RWPE2 (cell line): ENCODE results near the gene TMEM35B.
"Not testable (repeated sequence)": the region's sequence is repeated elsewhere in the genome, so short reads cannot be mapped to it uniquely, and the experiment has no call there.

Experiments used
- ATAC-seq: fragments of 200-7000 bp; cut with Tn5 transposase; 3 replicates; pipeline ENCODE4 v1.9.1; 2021; ENCODE audit warnings: low read depth
- DNase-seq: peaks from one replicate; pipeline ENCODE4 v3.0.0-alpha.2; 2020; ENCODE audit warnings: low spot score
- H3K27ac ChIP-seq: fragments of 450-650 bp; 2 replicates; pipeline ENCODE4 v1.5.1; 2017; ENCODE audit warnings: mild to moderate bottlenecking; ENCODE audit not compliant: poor library complexity, severe bottlenecking
- H3K27me3 ChIP-seq: fragments of 250-450 bp; sonication (Bioruptor Pico); 2 replicates; pipeline ENCODE4 v1.5.1; 2021; ENCODE audit warnings: mild to moderate bottlenecking, moderate library complexity; ENCODE audit not compliant: insufficient read depth, poor library complexity, severe bottlenecking
- H3K36me3 ChIP-seq: fragments of 250-450 bp; sonication (Bioruptor Pico); 2 replicates; pipeline ENCODE4 v1.5.1; 2020; ENCODE audit warnings: low read depth, mild to moderate bottlenecking, moderate library complexity
- H3K4me1 ChIP-seq: fragments of 250-450 bp; sonication (Bioruptor Pico); 2 replicates; pipeline ENCODE4 v1.5.1; 2021; ENCODE audit warnings: mild to moderate bottlenecking, moderate library complexity; ENCODE audit not compliant: insufficient read depth, poor library complexity, severe bottlenecking
- H3K4me3 ChIP-seq: fragments of 250-450 bp; sonication (Bioruptor Pico); 2 replicates; pipeline ENCODE4 v1.5.1; 2021; ENCODE audit warnings: mild to moderate bottlenecking, moderate library complexity; ENCODE audit not compliant: severe bottlenecking
- H3K9me3 ChIP-seq: fragments of 250-450 bp; sonication (Bioruptor Pico); 2 replicates; pipeline ENCODE4 v1.5.1; 2021; ENCODE audit warnings: mild to moderate bottlenecking, moderate library complexity; ENCODE audit not compliant: severe bottlenecking
- TF ChIP-seq, protein P1 (sequence below): fragments of 450-650 bp; IDR thresholded peaks from one replicate; pipeline ENCODE4 v1.5.1; 2017; ENCODE audit warnings: mild to moderate bottlenecking, moderate library complexity; ENCODE audit not compliant: poor library complexity, severe bottlenecking

Gene TMEM35B

DNA sequence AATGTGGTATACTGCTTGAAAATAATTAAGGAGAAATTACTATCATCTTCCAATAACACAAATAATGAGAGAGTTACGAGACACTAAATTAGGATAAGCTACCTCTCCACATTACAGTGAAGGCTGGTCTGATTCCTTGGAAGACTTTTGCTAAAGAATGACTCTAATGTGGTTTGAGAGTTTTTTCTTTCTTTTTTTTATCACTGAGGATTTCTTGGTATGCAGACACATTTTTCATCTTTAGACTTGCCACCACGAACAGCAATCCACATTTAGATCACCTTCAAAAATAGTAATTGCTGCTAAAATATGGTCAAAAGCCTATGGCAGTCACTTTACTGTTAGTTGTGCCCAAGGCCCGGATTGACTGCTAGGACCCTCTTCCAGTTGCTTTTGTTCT, 16.6 kb upstream of the TMEM35B start:
- H3K36me3 ChIP-seq = peaks cover 46% of the 10 kb centered on the region
- no peaks in the 10 kb centered on the region for H3K4me1 ChIP-seq
- DNase-seq (no peak), ATAC-seq (no peak)
- TF ChIP-seq, protein P1, sequence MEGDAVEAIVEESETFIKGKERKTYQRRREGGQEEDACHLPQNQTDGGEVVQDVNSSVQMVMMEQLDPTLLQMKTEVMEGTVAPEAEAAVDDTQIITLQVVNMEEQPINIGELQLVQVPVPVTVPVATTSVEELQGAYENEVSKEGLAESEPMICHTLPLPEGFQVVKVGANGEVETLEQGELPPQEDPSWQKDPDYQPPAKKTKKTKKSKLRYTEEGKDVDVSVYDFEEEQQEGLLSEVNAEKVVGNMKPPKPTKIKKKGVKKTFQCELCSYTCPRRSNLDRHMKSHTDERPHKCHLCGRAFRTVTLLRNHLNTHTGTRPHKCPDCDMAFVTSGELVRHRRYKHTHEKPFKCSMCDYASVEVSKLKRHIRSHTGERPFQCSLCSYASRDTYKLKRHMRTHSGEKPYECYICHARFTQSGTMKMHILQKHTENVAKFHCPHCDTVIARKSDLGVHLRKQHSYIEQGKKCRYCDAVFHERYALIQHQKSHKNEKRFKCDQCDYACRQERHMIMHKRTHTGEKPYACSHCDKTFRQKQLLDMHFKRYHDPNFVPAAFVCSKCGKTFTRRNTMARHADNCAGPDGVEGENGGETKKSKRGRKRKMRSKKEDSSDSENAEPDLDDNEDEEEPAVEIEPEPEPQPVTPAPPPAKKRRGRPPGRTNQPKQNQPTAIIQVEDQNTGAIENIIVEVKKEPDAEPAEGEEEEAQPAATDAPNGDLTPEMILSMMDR = no peak
- H3K4me3 ChIP-seq = no peak overlapping the region
- H3K9me3 ChIP-seq = no peaks in the 10 kb centered on the region
- H3K27ac ChIP-seq = no peak overlapping the region
- H3K27me3 ChIP-seq = no peaks in the 10 kb centered on the region

DNA sequence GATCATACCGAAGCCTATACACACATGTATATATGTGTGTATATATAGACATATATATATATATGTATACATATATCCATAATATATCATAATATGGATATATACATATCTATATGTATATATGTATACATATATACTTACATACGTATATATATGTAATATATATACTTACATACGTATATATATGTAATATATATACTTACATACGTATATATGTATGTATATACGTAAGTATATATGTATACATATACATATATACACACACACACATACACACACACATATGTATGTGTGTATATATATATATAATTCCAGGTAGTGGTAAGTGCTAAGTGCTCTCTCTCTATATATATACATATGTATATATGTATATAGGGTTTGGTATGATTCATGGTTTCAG, 9.7 kb upstream of the TMEM35B start:
- Histone ChIP-seq H3K27me3 (no peaks in the 10 kb centered on the region), H3K36me3 (peaks cover 11% of the 10 kb centered on the region), H3K4me1 (no peaks in the 10 kb centered on the region), H3K9me3 (no peaks in the 10 kb centered on the region), H3K4me3 (no peak overlapping the region), H3K27ac (no peak overlapping the region)
- TF ChIP-seq, protein P1 = no peak
- ATAC-seq = no peak
- DNase-seq = no peak

DNA sequence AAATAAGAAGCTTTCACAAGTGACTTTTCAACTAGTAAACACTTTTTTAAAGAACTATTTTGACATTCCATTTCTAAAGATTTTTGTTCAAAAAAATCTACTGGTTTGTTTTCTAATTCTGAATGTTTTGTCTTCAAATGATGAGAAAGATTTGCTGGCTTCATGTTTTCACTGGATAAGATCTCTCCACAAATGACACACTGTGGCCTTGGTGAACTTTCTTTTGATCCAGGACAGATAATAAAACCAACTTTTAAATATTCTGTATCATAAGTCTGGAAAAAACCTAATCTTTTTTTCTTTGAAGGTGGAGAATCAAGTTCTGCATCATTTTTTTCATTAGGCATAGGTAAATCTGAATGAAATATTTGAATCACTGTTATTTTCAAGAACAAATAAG, 3.4 kb upstream of the TMEM35B start:
- TF ChIP-seq, protein P1 = no peak
- H3K4me1 ChIP-seq = peaks cover 13% of the 10 kb centered on the region
- H3K4me3 ChIP-seq = no peak overlapping the region
- H3K27me3 ChIP-seq = no peaks in the 10 kb centered on the region
- DNase-seq = no peak
- H3K36me3 ChIP-seq = peaks cover 25% of the 10 kb centered on the region
- H3K9me3 ChIP-seq = no peaks in the 10 kb centered on the region
- ATAC-seq = no peak
- no peak overlapping the region for H3K27ac ChIP-seq

DNA sequence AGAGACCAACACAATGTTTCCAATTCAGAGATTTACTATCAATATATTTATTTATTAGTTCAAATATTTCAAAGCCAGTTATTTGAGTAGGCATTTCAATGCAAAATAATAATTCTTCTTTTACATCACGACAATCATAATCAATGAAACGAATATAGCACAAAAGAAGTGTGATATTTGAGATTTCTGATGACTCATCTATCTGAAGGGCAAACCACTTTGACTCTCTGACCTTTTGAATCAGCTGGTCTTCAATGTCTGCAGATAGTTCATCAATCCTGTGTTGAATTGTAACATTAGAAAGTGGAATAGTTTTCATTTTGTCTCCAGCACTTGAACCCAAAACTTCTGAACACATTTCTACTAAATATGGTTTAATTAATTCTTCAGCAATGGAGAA, 3.0 kb upstream of the TMEM35B start:
- ATAC-seq (no peak), DNase-seq (no peak)
- H3K4me1 ChIP-seq = peaks cover 13% of the 10 kb centered on the region
- TF ChIP-seq, protein P1 = no peak
- no peaks in the 10 kb centered on the region for H3K9me3 ChIP-seq
- no peaks in the 10 kb centered on the region for H3K27me3 ChIP-seq
- no peak overlapping the region for H3K27ac ChIP-seq
- H3K36me3 ChIP-seq = peaks cover 25% of the 10 kb centered on the region
- H3K4me3 ChIP-seq = no peak overlapping the region

DNA sequence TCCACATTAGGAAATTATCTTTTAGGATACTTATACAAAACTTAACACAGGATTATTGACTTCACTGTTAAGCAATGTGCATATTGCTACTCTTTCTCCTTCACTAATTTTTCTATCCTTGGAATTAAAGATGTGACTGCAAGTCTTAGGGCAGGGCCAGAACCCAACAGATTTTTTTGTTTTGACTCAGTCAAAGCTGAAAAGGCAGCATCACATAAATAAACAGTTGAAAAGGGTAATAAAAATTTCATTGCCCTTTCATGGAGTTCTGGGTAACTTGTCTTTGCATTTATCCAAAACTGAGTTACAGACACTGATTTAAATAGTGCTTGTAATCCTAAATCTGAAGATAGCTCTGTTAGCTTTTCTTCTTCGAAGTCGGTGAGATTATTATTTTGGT, 1.9 kb upstream of the TMEM35B start:
- no peak for ATAC-seq
- Histone ChIP-seq H3K27me3 (no peaks in the 10 kb centered on the region), H3K27ac (no peak overlapping the region), H3K4me3 (no peak overlapping the region), H3K36me3 (peaks cover 25% of the 10 kb centered on the region), H3K4me1 (peaks cover 13% of the 10 kb centered on the region), H3K9me3 (no peaks in the 10 kb centered on the region)
- TF ChIP-seq, protein P1 = no peak
- no peak for DNase-seq

DNA sequence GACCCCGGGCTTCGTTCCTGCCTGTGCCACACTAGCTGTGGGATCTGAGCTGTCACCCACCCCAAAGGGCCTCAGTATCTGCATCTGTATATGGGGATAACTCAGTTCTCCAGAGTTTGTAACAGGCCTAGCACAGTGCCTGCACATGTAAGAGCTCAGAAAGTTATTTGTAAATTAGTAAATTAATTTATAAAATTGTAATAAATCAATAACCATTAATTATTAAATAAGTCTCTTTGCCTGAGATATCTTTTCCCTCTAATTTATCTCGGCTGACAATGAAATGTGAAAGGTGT, 410 bp upstream of the TMEM35B start:
- Histone ChIP-seq H3K4me1 (peaks cover 13% of the 10 kb centered on the region), H3K4me3 (peak overlapping the region; percentile 51), H3K36me3 (peaks cover 27% of the 10 kb centered on the region), H3K27ac (peak overlapping the region; percentile 63)
- peak; percentile 3; the same call in 1 of the 3 replicates for ATAC-seq
- not testable (repeated sequence) for H3K9me3 ChIP-seq, H3K27me3 ChIP-seq, DNase-seq
